Astrocyte of the cerebellum (primary cell): ENCODE data around the gene LRRC46.

Experiments
- DNase-seq: peaks from one replicate; pipeline ENCODE4 v3.0.0-alpha.2; 2011; ENCODE audit warnings: low read depth
- H3K4me3 ChIP-seq: 2 replicates; pipeline ENCODE4 v1.5.1; 2011; ENCODE audit warnings: mild to moderate bottlenecking, low read depth, low read length, moderate library complexity
- CTCF ChIP-seq: IDR thresholded peaks from 2 replicates; pipeline ENCODE4 v1.5.1; 2012; ENCODE audit warnings: low read length, low read depth, moderate library complexity, mild to moderate bottlenecking; ENCODE audit errors: missing control alignments
- in situ Hi-C: cut with HindIII; loops from 2 replicates; pipeline ENCODE4 v1.10.0; 2017; ENCODE audit warnings: low sequenced_read_pairs

Gene LRRC46

DNA sequence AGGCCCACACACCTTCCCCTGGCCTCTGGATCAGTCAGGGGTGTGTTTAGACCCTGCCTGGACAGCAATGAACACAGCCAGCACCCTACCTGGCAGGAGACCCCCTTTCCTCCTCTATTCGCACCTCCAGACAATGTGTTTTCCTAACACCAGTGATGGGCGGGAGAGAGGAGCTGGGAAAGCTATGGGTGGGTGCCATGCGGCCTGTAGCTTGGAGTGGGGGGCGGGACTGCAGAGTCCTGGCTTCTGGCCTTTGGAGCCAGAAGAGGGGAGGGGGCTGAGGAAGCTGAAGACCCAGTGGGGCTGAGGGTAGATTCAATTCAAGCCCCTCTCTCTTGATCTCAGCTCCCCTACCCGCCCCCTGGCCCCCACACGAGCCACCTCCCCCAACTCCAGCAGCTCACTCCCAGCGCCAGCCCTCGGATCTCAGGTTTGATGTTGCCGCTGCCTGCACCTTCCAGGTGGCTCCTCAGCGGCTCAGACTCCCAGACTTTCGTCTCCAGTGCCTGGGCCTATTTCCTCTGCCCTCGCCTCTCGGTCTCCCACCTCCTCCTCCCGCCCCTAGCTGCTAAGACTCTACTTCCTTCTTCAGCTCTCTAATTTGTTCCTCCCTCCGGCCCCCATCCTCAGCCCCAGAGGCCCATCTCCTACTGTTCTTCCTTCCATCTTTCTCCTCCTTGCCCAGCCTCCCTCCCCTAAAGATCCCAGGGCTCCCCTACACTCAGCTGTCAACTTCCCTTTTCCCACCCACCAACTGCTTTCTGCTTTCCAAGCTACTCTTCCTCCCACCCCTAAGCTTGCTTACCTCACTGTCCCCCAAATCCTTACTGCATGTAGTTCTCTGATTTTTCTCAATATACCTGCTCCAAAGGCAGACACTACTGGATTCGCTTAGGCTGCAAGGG lies 26.3 kb downstream of the LRRC46 start:
- DNase-seq: no peak
- TF ChIP-seq CTCF: no peak
- in situ Hi-C loops: loop anchor here (5.0 kb wide), 1 partner anchor 84 kb away; the partner anchor contains the start of gene PNPO
- H3K4me3 ChIP-seq: no peak overlapping the region

GRCh38 chr17:47860386-47860785 lies 28.9 kb downstream of the LRRC46 start:
- no peak for DNase-seq
- no peak for TF ChIP-seq CTCF
- in situ Hi-C loops: no loop called here
- H3K4me3 ChIP-seq: no peak overlapping the region

GRCh38 chr17:47862621-47863440 lies 31.4 kb downstream of the LRRC46 start:
- no peak for TF ChIP-seq CTCF
- in situ Hi-C loops: no loop called here
- H3K4me3 ChIP-seq: no peak overlapping the region
- DNase-seq: no peak

DNA sequence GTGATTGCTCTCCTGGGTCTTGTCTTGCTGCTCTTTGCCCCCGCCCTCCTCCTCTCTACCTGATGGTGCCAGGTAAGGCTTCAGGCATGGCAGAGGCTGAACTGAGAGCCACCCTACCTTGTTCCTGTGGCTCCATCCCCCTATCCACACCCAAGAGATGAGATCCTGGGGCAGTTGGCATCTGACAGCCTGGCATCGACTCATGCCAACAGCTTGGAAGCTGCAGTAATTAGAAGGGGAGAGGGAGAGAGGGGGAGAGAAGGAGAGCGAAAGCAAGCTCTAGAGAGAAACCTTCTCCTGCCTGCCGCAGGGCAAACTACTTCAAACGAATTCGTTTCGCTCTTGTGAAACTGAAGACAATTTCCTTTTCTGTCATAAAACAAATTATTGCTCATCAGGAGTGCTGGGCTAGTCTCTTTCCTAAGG lies 33.3 kb downstream of the LRRC46 start:
- in situ Hi-C loops: no loop called here
- no peak for DNase-seq
- no peak overlapping the region for H3K4me3 ChIP-seq
- TF ChIP-seq CTCF: no peak

DNA sequence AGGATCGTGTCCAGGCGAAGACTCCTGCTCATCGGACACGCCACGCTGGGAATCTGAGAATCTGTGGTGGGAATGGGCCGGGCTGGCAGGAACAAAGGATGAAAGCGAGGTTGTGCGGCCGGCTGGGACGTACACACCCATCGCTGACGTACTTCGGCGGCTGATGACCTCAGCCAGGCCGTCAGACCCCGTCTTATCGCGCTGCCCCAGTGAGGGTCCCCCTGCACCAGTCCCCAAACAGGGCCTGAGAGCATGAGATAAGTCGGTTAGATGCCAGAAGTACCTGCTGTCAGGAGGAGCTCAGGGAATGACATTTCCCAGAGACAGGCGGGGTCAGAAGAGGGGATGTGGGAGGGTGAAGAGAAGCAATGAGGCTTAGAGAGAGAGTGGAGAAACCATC lies 35.5 kb downstream of the LRRC46 start:
- H3K4me3 ChIP-seq: no peak overlapping the region
- DNase-seq: no peak
- in situ Hi-C loops: no loop called here
- no peak for TF ChIP-seq CTCF

DNA sequence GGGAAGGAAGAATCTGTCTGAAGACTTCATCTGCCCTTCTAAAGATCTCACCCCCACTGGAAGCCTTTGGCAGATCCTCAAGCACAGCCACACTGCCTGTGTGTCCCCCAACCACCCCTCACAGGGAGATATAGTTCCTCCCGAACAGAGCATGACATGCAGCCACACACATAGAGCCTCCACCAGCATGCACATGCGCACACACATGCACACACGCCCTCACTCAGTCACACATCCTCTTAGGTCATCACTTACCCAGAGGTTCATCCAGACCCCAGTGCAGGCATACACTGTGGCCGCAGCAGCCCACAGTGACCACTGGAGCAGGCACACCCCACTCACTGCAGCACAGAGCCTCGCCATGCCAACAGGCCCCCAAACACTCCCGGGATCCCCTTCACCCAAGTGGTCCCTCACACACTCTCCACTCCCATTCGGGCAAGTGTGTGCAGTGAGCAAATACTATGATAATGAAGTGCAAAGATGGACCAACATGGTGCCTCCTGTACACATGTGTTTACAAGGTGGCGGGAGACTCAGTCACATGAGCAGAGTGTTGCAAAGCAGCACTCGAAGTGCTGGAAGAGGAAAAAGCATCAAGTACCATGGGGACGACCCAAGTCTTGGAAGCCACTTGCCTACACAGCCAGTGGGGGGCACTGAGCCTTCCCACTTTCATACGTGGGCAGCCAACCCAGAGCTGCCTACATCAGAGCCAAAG lies 36.5 kb downstream of the LRRC46 start:
- in situ Hi-C loops: no loop called here
- no peak for TF ChIP-seq CTCF
- H3K4me3 ChIP-seq: no peak overlapping the region
- no peak for DNase-seq
